Liver (tissue), 9 donors: ENCODE results near the gene NME4. TPM values are rescaled to one million over a fixed set of nuclear protein-coding genes. Genes with fewer than 3 reads are reported as not detected.

Experiments
- DNase-seq: peaks from one replicate; pipeline ENCODE4 v3.0.0-alpha.2; 2017; ENCODE audit warnings: low spot score
- H3K27ac ChIP-seq, 2 donors: one replicate each; pipeline ENCODE4 v1.7.0; 2013; ENCODE audit warnings: inconsistent platforms in 2 of 2, low read length in 2 of 2, control low read depth in 1 of 2, low read depth in 1 of 2, mild to moderate bottlenecking in 1 of 2
- H3K27me3 ChIP-seq, 4 donors: one replicate each; pipeline versions ENCODE4 v1.6.1 to v1.7.0; 2013; ENCODE audit warnings: low read length in 3 of 4, inconsistent platforms in 1 of 4, mild to moderate bottlenecking in 1 of 4, moderate library complexity in 1 of 4; ENCODE audit not compliant: control insufficient read depth in 4 of 4, insufficient read depth in 4 of 4
- H3K36me3 ChIP-seq, 4 donors: one replicate each; pipeline versions ENCODE4 v1.6.1 to v1.7.0; 2013; ENCODE audit warnings: low read length in 3 of 4, mild to moderate bottlenecking in 3 of 4, low read depth in 1 of 4, moderate library complexity in 1 of 4; ENCODE audit not compliant: control insufficient read depth in 4 of 4, insufficient read depth in 3 of 4
- H3K4me1 ChIP-seq, 4 donors: one replicate each; pipeline versions ENCODE4 v1.6.1 to v1.7.0; 2013; ENCODE audit warnings: low read length in 3 of 4, mild to moderate bottlenecking in 3 of 4, moderate library complexity in 1 of 4; ENCODE audit not compliant: control insufficient read depth in 4 of 4, insufficient read depth in 4 of 4
- H3K4me3 ChIP-seq, 3 donors: one replicate each; pipeline versions ENCODE4 v1.6.1 to v1.7.0; 2013; ENCODE audit warnings: low read length in 3 of 3, control low read depth in 1 of 3, low read depth in 1 of 3, mild to moderate bottlenecking in 1 of 3
- H3K9ac ChIP-seq, 2 donors: one replicate each; pipeline ENCODE4 v1.7.0; 2013; ENCODE audit warnings: low read length in 2 of 2, mild to moderate bottlenecking in 2 of 2, moderate library complexity in 2 of 2, control low read depth in 1 of 2, low read depth in 1 of 2
- H3K9me3 ChIP-seq, 4 donors: one replicate each; pipeline versions ENCODE4 v1.6.1 to v1.7.0; 2013; ENCODE audit warnings: low read length in 3 of 4; ENCODE audit not compliant: control insufficient read depth in 4 of 4
- FOXA1 ChIP-seq: IDR thresholded peaks from 2 replicates; pipeline ENCODE4 v1.6.1; 2016; ENCODE audit warnings: antibody characterized with exemption
- HNF4A ChIP-seq, 2 donors: conservative IDR thresholded peaks; 2 replicates each; pipeline ENCODE4 v1.6.1; 2016; ENCODE audit warnings: antibody characterized with exemption in 2 of 2, mild to moderate bottlenecking in 2 of 2
- HNF4G ChIP-seq: IDR thresholded peaks from 2 replicates; pipeline ENCODE4 v1.6.1; 2016; ENCODE audit warnings: antibody characterized with exemption
- RAD21 ChIP-seq, 2 donors: IDR thresholded peaks; 2 replicates each; pipeline ENCODE4 v1.6.1; 2016; ENCODE audit warnings: antibody characterized with exemption in 2 of 2, mild to moderate bottlenecking in 2 of 2
- RXRA ChIP-seq, 2 donors: IDR thresholded peaks; 2 replicates each; pipeline ENCODE4 v1.6.1; 2017 to 2018; ENCODE audit warnings: antibody characterized with exemption in 2 of 2, mild to moderate bottlenecking in 1 of 2
- SP1 ChIP-seq: IDR thresholded peaks from 2 replicates; pipeline ENCODE4 v1.6.1; 2018; ENCODE audit warnings: antibody characterized with exemption, mild to moderate bottlenecking
- TAF1 ChIP-seq: conservative IDR thresholded peaks from 2 replicates; pipeline ENCODE4 v1.6.1; 2016; ENCODE audit warnings: antibody characterized with exemption, mild to moderate bottlenecking
- YY1 ChIP-seq: IDR thresholded peaks from 2 replicates; pipeline ENCODE4 v1.6.1; 2016; ENCODE audit warnings: antibody characterized with exemption, mild to moderate bottlenecking
- ZBTB33 ChIP-seq: IDR thresholded peaks from 2 replicates; pipeline ENCODE4 v1.6.1; 2016; ENCODE audit warnings: antibody characterized with exemption
- WGBS: extraction: QIAGEN DNeasy Blood & Tissue Kit; methylation state at CpG from one replicate; pipeline ENCODE4 v1.1.7; 2013; 5-methylcytosine and 5-hydroxymethylcytosine counted together
- polyA plus RNA-seq, 2 donors: library from polyadenylated mRNA; stranded (reverse) in 1 of 2; unstranded in 1 of 2; fragments of 200-250 nt in 1 of 2; fragments of >200 nt in 1 of 2; fragmentation: Nextera tagmentation in 1 of 2; extraction: Ambion mirVana in 1 of 2; gene quantifications; one replicate each; pipeline versions ENCODE4 v1.2.1 to v1.2.3, GENCODE V29; 2013 to 2015
- total RNA-seq, 2 donors: library from RNA; depleted of rRNA; stranded (reverse); fragments of >200 nt; gene quantifications; one replicate each; pipeline ENCODE4 v1.2.3, GENCODE V29; 2014
- TF ChIP-seq, protein P1 (sequence below): IDR thresholded peaks from 2 replicates; pipeline ENCODE4 v1.6.1; 2016; ENCODE audit warnings: antibody characterized with exemption, mild to moderate bottlenecking
- TF ChIP-seq, protein P2 (sequence below): IDR thresholded peaks from 2 replicates; pipeline ENCODE4 v1.6.1; 2016; ENCODE audit warnings: antibody characterized with exemption
- TF ChIP-seq, protein P3 (sequence below): fragments of 150-350 bp; IDR thresholded peaks from 2 replicates; pipeline ENCODE4 v1.5.1; 2017; ENCODE audit warnings: improper control_type of control experiment, low read depth, low read length; ENCODE audit not compliant: missing input control
- donor health status: healthy.
- donor health status: healthy.
- donor health status: healthy.
- donor health status: healthy.
- donor health status: healthy.

Gene NME4
- total and polyA plus RNA-seq, 4 donors, result 39.2 to 118 (median 83.9) TPM

- Histone ChIP-seq H3K9me3 (no peaks in the 10 kb centered on the region), H3K9ac (no peak overlapping the region), H3K36me3 (peaks cover 0 to 43% (median 17%) of the 10 kb centered on the region in 4 donors), H3K4me3 (no peak overlapping the region), H3K4me1 (peaks cover 4 to 18% (median 15%) of the 10 kb centered on the region in 4 donors), H3K27ac (no peak overlapping the region), H3K27me3 (no peaks in the 10 kb centered on the region)
- no peak for DNase-seq
- TF ChIP-seq FOXA1, result no peak
- no peak for TF ChIP-seq HNF4G
- no peak for TF ChIP-seq HNF4A (conservative IDR thresholded peaks at IDR 0.05)
- TF ChIP-seq YY1, result no peak
- no peak for TF ChIP-seq SP1
- no peak for TF ChIP-seq RAD21 (IDR thresholded peaks at IDR 0.05)
- TF ChIP-seq RXRA (IDR thresholded peaks at IDR 0.05), result no peak
- TF ChIP-seq, protein P1, sequence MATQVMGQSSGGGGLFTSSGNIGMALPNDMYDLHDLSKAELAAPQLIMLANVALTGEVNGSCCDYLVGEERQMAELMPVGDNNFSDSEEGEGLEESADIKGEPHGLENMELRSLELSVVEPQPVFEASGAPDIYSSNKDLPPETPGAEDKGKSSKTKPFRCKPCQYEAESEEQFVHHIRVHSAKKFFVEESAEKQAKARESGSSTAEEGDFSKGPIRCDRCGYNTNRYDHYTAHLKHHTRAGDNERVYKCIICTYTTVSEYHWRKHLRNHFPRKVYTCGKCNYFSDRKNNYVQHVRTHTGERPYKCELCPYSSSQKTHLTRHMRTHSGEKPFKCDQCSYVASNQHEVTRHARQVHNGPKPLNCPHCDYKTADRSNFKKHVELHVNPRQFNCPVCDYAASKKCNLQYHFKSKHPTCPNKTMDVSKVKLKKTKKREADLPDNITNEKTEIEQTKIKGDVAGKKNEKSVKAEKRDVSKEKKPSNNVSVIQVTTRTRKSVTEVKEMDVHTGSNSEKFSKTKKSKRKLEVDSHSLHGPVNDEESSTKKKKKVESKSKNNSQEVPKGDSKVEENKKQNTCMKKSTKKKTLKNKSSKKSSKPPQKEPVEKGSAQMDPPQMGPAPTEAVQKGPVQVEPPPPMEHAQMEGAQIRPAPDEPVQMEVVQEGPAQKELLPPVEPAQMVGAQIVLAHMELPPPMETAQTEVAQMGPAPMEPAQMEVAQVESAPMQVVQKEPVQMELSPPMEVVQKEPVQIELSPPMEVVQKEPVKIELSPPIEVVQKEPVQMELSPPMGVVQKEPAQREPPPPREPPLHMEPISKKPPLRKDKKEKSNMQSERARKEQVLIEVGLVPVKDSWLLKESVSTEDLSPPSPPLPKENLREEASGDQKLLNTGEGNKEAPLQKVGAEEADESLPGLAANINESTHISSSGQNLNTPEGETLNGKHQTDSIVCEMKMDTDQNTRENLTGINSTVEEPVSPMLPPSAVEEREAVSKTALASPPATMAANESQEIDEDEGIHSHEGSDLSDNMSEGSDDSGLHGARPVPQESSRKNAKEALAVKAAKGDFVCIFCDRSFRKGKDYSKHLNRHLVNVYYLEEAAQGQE, result no peak
- no peak for TF ChIP-seq TAF1
- WGBS, result 95% methylated on average over 5 of the region's 5 CpGs
Observed at GRCh38 chr16:373020-373598, 23.9 kb upstream of the NME4 start.

- Histone ChIP-seq H3K4me1 (peaks cover 4 to 18% (median 14%) of the 10 kb centered on the region in 4 donors), H3K4me3 (no peak overlapping the region), H3K27me3 (no peaks in the 10 kb centered on the region), H3K9ac (no peak overlapping the region), H3K27ac (no peak overlapping the region), H3K9me3 (no peaks in the 10 kb centered on the region), H3K36me3 (peaks cover 0 to 38% (median 17%) of the 10 kb centered on the region in 4 donors)
- WGBS, result 97% methylated on average over 44 of the region's 44 CpGs
- DNase-seq, result no peak
- TF ChIP-seq RXRA (IDR thresholded peaks at IDR 0.05) (no peak), ZBTB33 (no peak), HNF4G (no peak), HNF4A (conservative IDR thresholded peaks at IDR 0.05) (no peak)
- TF ChIP-seq, protein P2, sequence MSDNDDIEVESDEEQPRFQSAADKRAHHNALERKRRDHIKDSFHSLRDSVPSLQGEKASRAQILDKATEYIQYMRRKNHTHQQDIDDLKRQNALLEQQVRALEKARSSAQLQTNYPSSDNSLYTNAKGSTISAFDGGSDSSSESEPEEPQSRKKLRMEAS, result no peak
- TF ChIP-seq, protein P3, sequence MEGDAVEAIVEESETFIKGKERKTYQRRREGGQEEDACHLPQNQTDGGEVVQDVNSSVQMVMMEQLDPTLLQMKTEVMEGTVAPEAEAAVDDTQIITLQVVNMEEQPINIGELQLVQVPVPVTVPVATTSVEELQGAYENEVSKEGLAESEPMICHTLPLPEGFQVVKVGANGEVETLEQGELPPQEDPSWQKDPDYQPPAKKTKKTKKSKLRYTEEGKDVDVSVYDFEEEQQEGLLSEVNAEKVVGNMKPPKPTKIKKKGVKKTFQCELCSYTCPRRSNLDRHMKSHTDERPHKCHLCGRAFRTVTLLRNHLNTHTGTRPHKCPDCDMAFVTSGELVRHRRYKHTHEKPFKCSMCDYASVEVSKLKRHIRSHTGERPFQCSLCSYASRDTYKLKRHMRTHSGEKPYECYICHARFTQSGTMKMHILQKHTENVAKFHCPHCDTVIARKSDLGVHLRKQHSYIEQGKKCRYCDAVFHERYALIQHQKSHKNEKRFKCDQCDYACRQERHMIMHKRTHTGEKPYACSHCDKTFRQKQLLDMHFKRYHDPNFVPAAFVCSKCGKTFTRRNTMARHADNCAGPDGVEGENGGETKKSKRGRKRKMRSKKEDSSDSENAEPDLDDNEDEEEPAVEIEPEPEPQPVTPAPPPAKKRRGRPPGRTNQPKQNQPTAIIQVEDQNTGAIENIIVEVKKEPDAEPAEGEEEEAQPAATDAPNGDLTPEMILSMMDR, result no peak
Observed at GRCh38 chr16:373848-374615, 23.0 kb upstream of the NME4 start.
